ENCODE data around the gene BARHL1.

DNA sequence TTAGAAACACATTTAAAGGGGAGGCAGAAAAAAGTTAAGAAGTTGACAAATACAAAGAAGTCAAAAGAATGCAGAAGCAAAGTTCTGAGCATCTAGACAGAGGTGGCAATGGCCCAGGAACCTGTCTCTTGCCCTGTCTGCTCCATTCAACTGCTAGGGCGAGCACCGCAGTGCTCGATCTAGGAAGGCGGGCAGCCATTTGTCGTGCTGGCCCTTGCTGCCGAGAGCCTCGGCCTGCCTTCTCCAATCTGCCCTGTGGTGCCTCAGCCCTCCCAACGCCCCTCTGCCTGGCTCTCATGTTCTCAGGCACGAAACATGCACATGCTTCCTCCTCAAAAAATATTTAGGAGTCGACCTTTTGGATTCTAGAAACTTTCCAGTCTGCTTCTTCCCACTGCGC, 45.2 kb downstream of the BARHL1 start:
- TF ChIP-seq KLF16 (tag by site-specific recombination; IDR thresholded peaks at IDR 0.05): no peak
- no peak for TF ChIP-seq SETDB1 (IDR thresholded peaks at IDR 0.05; ENCODE audit: insufficient read length, low read length)
- TF ChIP-seq YY1 (tag by site-specific recombination; IDR thresholded peaks at IDR 0.05): no peak
- no peak for TF ChIP-seq ZNF274 (IDR thresholded peaks at IDR 0.05; ENCODE audit: low read length)
- no peak for TF ChIP-seq ZNF274 (tag by site-specific recombination; IDR thresholded peaks at IDR 0.05; ENCODE audit: borderline replicate concordance)
- TF ChIP-seq, protein P1, sequence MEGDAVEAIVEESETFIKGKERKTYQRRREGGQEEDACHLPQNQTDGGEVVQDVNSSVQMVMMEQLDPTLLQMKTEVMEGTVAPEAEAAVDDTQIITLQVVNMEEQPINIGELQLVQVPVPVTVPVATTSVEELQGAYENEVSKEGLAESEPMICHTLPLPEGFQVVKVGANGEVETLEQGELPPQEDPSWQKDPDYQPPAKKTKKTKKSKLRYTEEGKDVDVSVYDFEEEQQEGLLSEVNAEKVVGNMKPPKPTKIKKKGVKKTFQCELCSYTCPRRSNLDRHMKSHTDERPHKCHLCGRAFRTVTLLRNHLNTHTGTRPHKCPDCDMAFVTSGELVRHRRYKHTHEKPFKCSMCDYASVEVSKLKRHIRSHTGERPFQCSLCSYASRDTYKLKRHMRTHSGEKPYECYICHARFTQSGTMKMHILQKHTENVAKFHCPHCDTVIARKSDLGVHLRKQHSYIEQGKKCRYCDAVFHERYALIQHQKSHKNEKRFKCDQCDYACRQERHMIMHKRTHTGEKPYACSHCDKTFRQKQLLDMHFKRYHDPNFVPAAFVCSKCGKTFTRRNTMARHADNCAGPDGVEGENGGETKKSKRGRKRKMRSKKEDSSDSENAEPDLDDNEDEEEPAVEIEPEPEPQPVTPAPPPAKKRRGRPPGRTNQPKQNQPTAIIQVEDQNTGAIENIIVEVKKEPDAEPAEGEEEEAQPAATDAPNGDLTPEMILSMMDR (tag by site-specific recombination; IDR thresholded peaks at IDR 0.05): no peak
- no peak for TF ChIP-seq ZNF146 (tag by site-specific recombination; IDR thresholded peaks at IDR 0.05)
- TF ChIP-seq ZFP37 (tag by site-specific recombination; IDR thresholded peaks at IDR 0.05): no peak
- no peak for TF ChIP-seq ZNF23 (tag by site-specific recombination; IDR thresholded peaks at IDR 0.05; ENCODE audit: borderline replicate concordance)
- no peak for TF ChIP-seq ZNF777 (tag by site-specific recombination; IDR thresholded peaks at IDR 0.05; ENCODE audit: borderline replicate concordance)
- no peak for TF ChIP-seq ZNF768 (tag by site-specific recombination; IDR thresholded peaks at IDR 0.05)
- TF ChIP-seq ZNF571 (tag by site-specific recombination; IDR thresholded peaks at IDR 0.05): no peak
